ENCODE results near the gene CHCHD5. TPM values are rescaled to one million over a fixed set of nuclear protein-coding genes. Genes with fewer than 3 reads are reported as not detected.
A peak's percentile ranks its signal among the peaks of the same experiment; 100 is the strongest.

The CHCHD5 gene
- total and polyA plus RNA-seq, 12 donors: 15.0 to 36.2 (median 25.0) TPM

DNA sequence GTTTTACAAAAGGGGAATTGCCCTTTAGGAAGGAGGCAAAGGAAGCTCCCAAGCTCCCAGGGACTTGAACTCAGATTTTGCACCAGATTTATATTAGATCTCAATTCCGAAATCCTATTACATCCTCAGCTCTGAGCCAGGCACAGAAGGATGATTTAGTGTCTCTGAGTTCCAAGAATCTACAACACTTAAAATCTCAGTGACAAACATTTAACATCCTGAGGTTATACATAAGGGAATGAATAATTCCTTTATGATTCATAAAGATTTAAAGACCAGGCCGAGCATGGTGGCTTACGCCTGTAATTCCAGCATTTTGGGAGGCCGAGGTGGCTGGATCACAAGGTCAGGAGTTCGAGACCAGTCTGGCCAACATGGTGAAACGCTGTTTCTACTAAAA lies 44.8 kb downstream of the CHCHD5 start:
- 95 to 99% methylated on average over 6 of the region's 6 CpGs for WGBS, 2 donors
- no peak overlapping the region for H3K4me3 ChIP-seq
- intact Hi-C loops (cut with DNase I): loop anchor here in 6 of 10 donors (5.0 to 10.0 kb wide), 5 partner anchors 56 to 98 kb away; partner anchors contain the start of gene NT5DC4 (in 1 of the 6)
- H3K9me3 ChIP-seq: no peaks in the 10 kb centered on the region
- peak overlapping the region in 3 of 10 donors; percentile 1 to 82 (median 11) for H3K27ac ChIP-seq
- peaks cover 0 to 8% (median 0%) of the 10 kb centered on the region in 7 donors for H3K27me3 ChIP-seq
- ATAC-seq (no peak), DNase-seq (no peak)
- H3K36me3 ChIP-seq: no peaks in the 10 kb centered on the region
- no peak for TF ChIP-seq CTCF (IDR thresholded peaks at IDR 0.05)
- H3K4me1 ChIP-seq: peaks cover 0 to 83% (median 17%) of the 10 kb centered on the region in 9 donors

- ATAC-seq (no peak), DNase-seq (no peak)
- H3K9me3 ChIP-seq: no peaks in the 10 kb centered on the region
- H3K4me3 ChIP-seq: no peak overlapping the region
- peaks cover 0 to 81% (median 17%) of the 10 kb centered on the region in 9 donors for H3K4me1 ChIP-seq
- WGBS, 2 donors: 77 to 86% methylated on average over 8 of the region's 8 CpGs
- intact Hi-C loops (cut with DNase I): loop anchor here in 6 of 10 donors (5.0 to 10.0 kb wide), 5 partner anchors 55 to 97 kb away; partner anchors contain the start of gene NT5DC4 (in 1 of the 6)
- TF ChIP-seq CTCF (IDR thresholded peaks at IDR 0.05): no peak
- no peaks in the 10 kb centered on the region for H3K36me3 ChIP-seq
- H3K27ac ChIP-seq: peak overlapping the region in 4 of 10 donors; percentile 11 to 82 (median 38)
- H3K27me3 ChIP-seq: peaks cover 0 to 8% (median 0%) of the 10 kb centered on the region in 7 donors
These were observed 45.4 kb downstream of the CHCHD5 start for GRCh38 chr2:112629823-112630222.

DNA sequence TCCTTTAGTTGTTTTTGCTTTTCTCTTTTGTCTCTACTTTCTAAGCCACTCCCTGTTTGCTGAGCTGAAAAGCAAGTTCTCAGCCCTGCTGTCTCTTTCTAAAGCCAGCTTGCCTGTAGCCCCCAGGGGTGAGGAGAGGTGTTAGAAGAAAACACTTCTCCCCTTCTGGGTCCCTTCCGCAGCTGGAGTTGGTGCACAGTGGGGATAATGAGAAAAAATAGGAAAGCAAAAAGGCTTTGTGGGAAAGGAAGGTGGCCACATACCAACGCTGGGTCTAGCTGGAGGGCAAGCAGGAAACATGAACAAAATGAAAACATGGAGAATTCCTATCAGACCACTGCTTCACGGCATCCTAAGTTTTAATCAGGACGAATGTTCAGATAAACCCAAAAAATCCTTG lies 45.9 kb downstream of the CHCHD5 start:
- no peak for TF ChIP-seq CTCF (IDR thresholded peaks at IDR 0.05)
- ATAC-seq: no peak
- no peaks in the 10 kb centered on the region for H3K36me3 ChIP-seq
- no peaks in the 10 kb centered on the region for H3K9me3 ChIP-seq
- H3K4me1 ChIP-seq: peaks cover 0 to 77% (median 17%) of the 10 kb centered on the region in 9 donors
- intact Hi-C loops (cut with DNase I): no loop called here
- H3K4me3 ChIP-seq: peak overlapping the region in 1 of 10 donors; percentile 0
- peak overlapping the region in 5 of 10 donors; percentile 11 to 82 (median 57) for H3K27ac ChIP-seq
- 60 to 63% methylated on average over 4 of the region's 4 CpGs for WGBS, 2 donors
- peaks cover 0 to 8% (median 0%) of the 10 kb centered on the region in 7 donors for H3K27me3 ChIP-seq
- DNase-seq: no peak

DNA sequence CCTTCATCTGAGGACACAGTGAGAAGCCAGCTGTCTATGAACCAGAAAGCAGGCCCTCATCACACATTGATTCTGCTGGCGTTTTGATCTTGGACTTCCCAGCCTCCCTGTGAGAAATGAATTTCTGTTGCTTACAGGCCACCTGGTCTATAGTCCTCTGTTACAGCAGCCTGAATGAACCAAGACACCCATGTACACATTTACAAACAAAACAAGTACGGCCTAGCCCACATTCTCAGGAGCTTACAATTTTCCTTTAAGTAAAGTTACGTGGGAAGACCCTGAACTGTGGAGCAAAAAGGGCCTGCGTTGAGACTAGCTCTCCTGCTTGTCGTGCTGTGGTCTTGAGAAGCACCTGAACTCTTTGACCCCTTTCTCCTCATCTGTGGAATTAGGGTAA lies 49.3 kb downstream of the CHCHD5 start:
- H3K9me3 ChIP-seq: no peaks in the 10 kb centered on the region
- H3K27me3 ChIP-seq: peaks cover 0 to 8% (median 0%) of the 10 kb centered on the region in 7 donors
- intact Hi-C loops (cut with DNase I): no loop called here
- no peak overlapping the region for H3K4me3 ChIP-seq
- ATAC-seq: no peak
- no peak for TF ChIP-seq CTCF (IDR thresholded peaks at IDR 0.05)
- H3K4me1 ChIP-seq: peaks cover 0 to 56% (median 0%) of the 10 kb centered on the region in 9 donors
- H3K36me3 ChIP-seq: no peaks in the 10 kb centered on the region
- no peak for DNase-seq
- WGBS, 2 donors: 95 to 99% methylated on average over 5 of the region's 5 CpGs
- H3K27ac ChIP-seq: no peak overlapping the region

Data from heart right ventricle (tissue), 16 donors.